Mesenchymal stem cell (in vitro differentiated cells and primary cell): ENCODE results near the gene RPS28.
"Not testable (repeated sequence)": the region's sequence is repeated elsewhere in the genome, so short reads cannot be mapped to it uniquely, and the experiment has no call there.

ENCODE experiments used
- DNase-seq: peaks from one replicate; pipeline ENCODE4 v3.0.0-alpha.2; 2013
- H2AFZ ChIP-seq: one replicate; pipeline ENCODE4 v1.6.1; 2013; ENCODE audit warnings: low read depth, mild to moderate bottlenecking, control low read depth, inconsistent platforms, low read length, moderate library complexity
- H2AK5ac ChIP-seq: 2 replicates; pipeline ENCODE4 v1.6.1; 2013; ENCODE audit warnings: low read length, moderate library complexity, mild to moderate bottlenecking, inconsistent platforms; ENCODE audit not compliant: severe bottlenecking
- H2BK120ac ChIP-seq: one replicate; pipeline ENCODE4 v1.6.1; 2013; ENCODE audit warnings: low read depth, mild to moderate bottlenecking, inconsistent platforms, low read length, moderate library complexity
- H2BK12ac ChIP-seq, 2 experiments: one replicate each; pipeline ENCODE4 v1.6.1; 2013; ENCODE audit warnings: inconsistent platforms in 2 of 2, low read length in 2 of 2, mild to moderate bottlenecking in 2 of 2, moderate library complexity in 2 of 2, control low read depth in 1 of 2
- H2BK15ac ChIP-seq: one replicate; pipeline ENCODE4 v1.6.1; 2013; ENCODE audit warnings: mild to moderate bottlenecking, low read depth, inconsistent platforms; ENCODE audit not compliant: poor library complexity, severe bottlenecking
- H2BK5ac ChIP-seq: 2 replicates; pipeline ENCODE4 v1.6.1; 2013; ENCODE audit warnings: low read depth, mild to moderate bottlenecking, low read length, control low read depth, inconsistent platforms; ENCODE audit not compliant: poor library complexity, severe bottlenecking
- H3K14ac ChIP-seq, 2 experiments: one replicate each; pipeline ENCODE4 v1.6.1; 2013; ENCODE audit warnings: inconsistent platforms in 2 of 2, low read length in 2 of 2, control low read depth in 1 of 2, mild to moderate bottlenecking in 1 of 2, moderate library complexity in 1 of 2
- H3K18ac ChIP-seq, 2 experiments: one replicate each; pipeline ENCODE4 v1.6.1; 2013; ENCODE audit warnings: inconsistent platforms in 2 of 2, low read length in 2 of 2, control low read depth in 1 of 2, low read depth in 1 of 2, mild to moderate bottlenecking in 1 of 2
- H3K23ac ChIP-seq, 2 experiments: one replicate each; pipeline ENCODE4 v1.6.1; 2013; ENCODE audit warnings: inconsistent platforms in 2 of 2, low read length in 2 of 2, mild to moderate bottlenecking in 2 of 2, moderate library complexity in 2 of 2, control low read depth in 1 of 2
- H3K27ac ChIP-seq: 2 replicates; pipeline ENCODE4 v1.5.1; 2013; ENCODE audit warnings: mild to moderate bottlenecking, moderate library complexity, low read length, control low read depth, inconsistent platforms; ENCODE audit not compliant: poor library complexity, severe bottlenecking
- H3K27me3 ChIP-seq, 2 experiments: 2 replicates each; pipeline versions ENCODE4 v1.6.1 to v1.7.0; 2013; ENCODE audit warnings: low read length in 2 of 2, mild to moderate bottlenecking in 2 of 2, moderate library complexity in 2 of 2, control low read depth in 1 of 2, inconsistent platforms in 1 of 2; ENCODE audit not compliant: control insufficient read depth in 1 of 2, insufficient read depth in 1 of 2
- H3K36me3 ChIP-seq, 2 experiments: 2 replicates each; pipeline versions ENCODE4 v1.6.1 to v1.7.0; 2013; ENCODE audit warnings: low read length in 2 of 2, control low read depth in 1 of 2, inconsistent platforms in 1 of 2, low read depth in 1 of 2, mild to moderate bottlenecking in 1 of 2; ENCODE audit not compliant: insufficient read depth in 2 of 2, control insufficient read depth in 1 of 2
- H3K4ac ChIP-seq, 2 experiments: one replicate each; pipeline ENCODE4 v1.6.1; 2013; ENCODE audit warnings: inconsistent platforms in 2 of 2, low read length in 2 of 2, mild to moderate bottlenecking in 2 of 2, moderate library complexity in 2 of 2, control low read depth in 1 of 2, low read depth in 1 of 2
- H3K4me1 ChIP-seq: 2 replicates; pipeline ENCODE4 v1.6.1; 2013; ENCODE audit warnings: low read depth, low read length, control low read depth; ENCODE audit not compliant: control insufficient read depth, insufficient read depth
- H3K4me2 ChIP-seq: 2 replicates; pipeline ENCODE4 v1.6.1; 2013; ENCODE audit warnings: low read length, mild to moderate bottlenecking, inconsistent platforms; ENCODE audit not compliant: poor library complexity, severe bottlenecking
- H3K4me3 ChIP-seq, 2 experiments: 2 replicates each; pipeline versions ENCODE4 v1.5.1 to v1.7.0; 2013; ENCODE audit warnings: low read length in 2 of 2, mild to moderate bottlenecking in 2 of 2, control low read depth in 1 of 2, low read depth in 1 of 2; ENCODE audit not compliant: insufficient read depth in 1 of 2
- H3K79me1 ChIP-seq: replicated peaks from 2 replicates; pipeline ENCODE4 v1.6.1; 2013; ENCODE audit warnings: mild to moderate bottlenecking, control low read depth, low read length, inconsistent platforms; ENCODE audit not compliant: poor library complexity, severe bottlenecking
- H3K9ac ChIP-seq: 2 replicates; pipeline ENCODE4 v1.7.0; 2013; ENCODE audit warnings: mild to moderate bottlenecking, low read length, moderate library complexity
- H3K9me3 ChIP-seq: 2 replicates; pipeline ENCODE4 v1.7.0; 2013; ENCODE audit warnings: mild to moderate bottlenecking, low read length; ENCODE audit not compliant: control insufficient read depth
- H4K8ac ChIP-seq: one replicate; pipeline ENCODE4 v1.6.1; 2013; ENCODE audit warnings: inconsistent platforms, mild to moderate bottlenecking, low read length, moderate library complexity
- H4K91ac ChIP-seq: one replicate; pipeline ENCODE4 v1.6.1; 2013; ENCODE audit warnings: mild to moderate bottlenecking, low read length, inconsistent platforms
- WGBS: methylation state at CpG from one replicate; pipeline ENCODE4 v1.1.7; 2013; ENCODE audit warnings: mixed read lengths; 5-methylcytosine and 5-hydroxymethylcytosine counted together

Gene RPS28

DNA sequence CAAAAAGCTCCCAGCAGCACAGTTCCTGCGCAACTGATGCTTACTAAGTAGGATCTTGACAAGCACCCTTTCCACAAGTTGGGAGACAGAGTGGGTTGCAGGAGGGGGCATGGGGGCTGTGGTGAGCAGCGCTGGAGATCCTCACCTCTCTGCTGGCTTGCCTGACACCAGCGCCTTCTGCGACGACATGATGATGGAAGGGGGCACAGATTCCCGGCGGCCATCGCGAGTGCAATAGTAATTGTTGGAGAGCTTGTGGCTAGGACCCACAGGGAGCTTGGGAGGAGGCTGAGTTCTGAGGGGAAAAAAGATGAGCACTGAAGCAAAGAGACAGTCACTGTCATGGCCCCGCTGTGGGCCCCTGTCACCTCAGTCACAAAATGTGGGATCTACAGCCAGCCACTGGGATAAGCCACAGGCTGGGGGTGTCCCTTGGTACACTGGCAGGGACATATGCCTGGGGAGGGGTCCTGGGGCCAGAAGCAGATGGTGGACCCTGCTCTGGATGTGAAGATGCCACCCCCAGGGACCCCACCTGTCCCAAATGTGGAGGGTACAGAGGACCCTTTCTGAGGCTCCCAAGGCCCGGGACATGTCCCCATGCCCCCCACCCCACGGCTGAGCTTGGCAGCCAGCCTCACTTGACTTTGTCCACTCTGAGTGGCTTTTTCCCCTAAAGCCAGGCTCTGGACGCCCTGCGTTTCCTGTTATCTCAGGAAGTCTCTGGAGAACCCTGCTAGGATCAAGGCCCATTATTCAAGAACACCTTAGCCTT, 4.8 kb upstream of the RPS28 start:
- Histone ChIP-seq H3K27me3 (no peaks in the 10 kb centered on the region), H2AK5ac (no peak overlapping the region), H3K4me1 (peaks cover 8% of the 10 kb centered on the region), H3K9ac (no peak overlapping the region), H2BK5ac (no peak overlapping the region), H3K9me3 (no peaks in the 10 kb centered on the region), H2BK15ac (no peak overlapping the region), H2AFZ (no peak overlapping the region), H2BK12ac (no peak overlapping the region), H3K4me2 (no peak overlapping the region), H4K8ac (no peak overlapping the region), H3K36me3 (peaks cover 45 to 50% of the 10 kb centered on the region in 2 experiments), H3K23ac (no peak overlapping the region), H2BK120ac (no peak overlapping the region), H3K18ac (no peak overlapping the region), H3K27ac (no peak overlapping the region), H3K4ac (no peak overlapping the region), H3K79me1 (peaks cover 18% of the 10 kb centered on the region), H3K14ac (no peak overlapping the region), H4K91ac (no peak overlapping the region), H3K4me3 (no peak overlapping the region)
- no peak for DNase-seq
- WGBS = 84% methylated on average over 14 of the region's 14 CpGs

DNA sequence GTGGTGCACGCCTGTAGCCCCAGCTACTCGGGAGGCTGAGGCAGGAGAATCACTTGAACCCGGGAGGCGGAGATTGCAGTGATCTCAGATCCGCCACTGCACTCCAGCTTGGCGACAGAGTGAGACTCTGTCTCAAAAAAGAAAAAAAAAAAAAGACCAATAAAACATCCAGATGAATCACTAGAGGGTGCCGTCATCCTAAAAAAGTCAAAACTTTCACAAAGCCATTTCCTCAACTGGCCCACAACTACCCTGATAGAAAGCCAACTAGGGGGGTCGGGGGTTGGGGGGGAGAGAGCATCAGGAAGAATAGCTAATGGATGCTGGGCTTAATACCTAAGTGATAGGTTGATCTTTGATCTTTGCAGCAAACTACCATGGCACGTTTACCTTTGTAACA, 2.5 kb upstream of the RPS28 start:
- not testable (repeated sequence) for H2AFZ ChIP-seq, H2BK5ac ChIP-seq, H3K4me2 ChIP-seq, H2BK12ac ChIP-seq, H4K8ac ChIP-seq, H3K27ac ChIP-seq, H3K9ac ChIP-seq, H2BK120ac ChIP-seq, H3K14ac ChIP-seq, H3K23ac ChIP-seq, H2AK5ac ChIP-seq, H2BK15ac ChIP-seq, H3K4me3 ChIP-seq, H3K9me3 ChIP-seq, H3K4ac ChIP-seq, H3K18ac ChIP-seq, H4K91ac ChIP-seq, H3K27me3 ChIP-seq
- H3K4me1 ChIP-seq = peaks cover 14% of the 10 kb centered on the region
- H3K36me3 ChIP-seq = peaks cover 34 to 47% of the 10 kb centered on the region in 2 experiments
- H3K79me1 ChIP-seq = peaks cover 17% of the 10 kb centered on the region
- 88% methylated on average over 8 of the region's 9 CpGs for WGBS
- DNase-seq = peak; percentile 22

DNA sequence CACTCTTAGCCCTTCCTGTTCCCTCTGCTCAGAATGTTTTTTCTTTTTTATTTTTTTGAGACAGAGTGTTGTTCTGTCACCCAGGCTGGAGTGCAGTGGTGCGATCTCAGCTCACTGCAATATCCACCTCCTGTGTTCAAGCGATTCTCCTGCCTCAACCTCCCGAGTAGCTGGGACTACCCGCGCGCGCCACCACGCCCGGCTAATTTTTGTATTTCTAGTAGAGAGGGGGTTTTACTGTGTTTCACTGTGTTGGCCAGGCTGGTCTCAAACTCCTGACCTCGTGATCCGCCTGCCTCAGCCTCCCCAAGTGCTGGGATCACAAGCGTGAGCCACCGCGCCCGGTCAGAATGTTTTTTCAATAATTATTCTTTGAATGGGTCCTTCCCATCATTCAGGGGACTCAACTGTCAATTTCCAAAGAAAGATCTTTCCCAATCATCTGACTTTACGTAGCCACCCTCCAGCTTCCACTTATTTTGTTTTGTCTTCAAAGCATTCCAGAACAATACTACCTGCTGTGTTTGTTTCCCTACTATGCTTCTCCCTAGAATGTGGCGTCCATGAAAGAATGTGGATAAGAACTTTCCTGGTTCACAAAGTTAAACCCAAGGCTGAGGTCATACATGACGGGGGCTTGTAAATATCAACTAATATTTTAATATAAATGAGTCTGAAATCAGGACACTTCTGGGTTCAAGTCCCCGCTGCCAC, 1.3 kb upstream of the RPS28 start:
- H3K27me3 ChIP-seq = no peaks in the 10 kb centered on the region
- H2BK15ac ChIP-seq = no peak overlapping the region
- no peak overlapping the region for H2AK5ac ChIP-seq
- H3K4me1 ChIP-seq = peaks cover 18% of the 10 kb centered on the region
- no peak overlapping the region for H3K27ac ChIP-seq
- H3K4me3 ChIP-seq = peak overlapping the region in 1 of 2 experiments; percentile 98
- no peak overlapping the region for H2BK12ac ChIP-seq
- H3K4me2 ChIP-seq = peak overlapping the region; percentile 60
- H2AFZ ChIP-seq = no peak overlapping the region
- DNase-seq = no peak
- no peak overlapping the region for H2BK120ac ChIP-seq
- H3K18ac ChIP-seq = no peak overlapping the region
- H3K79me1 ChIP-seq = peaks cover 16% of the 10 kb centered on the region
- H3K36me3 ChIP-seq = peaks cover 37 to 42% of the 10 kb centered on the region in 2 experiments
- no peak overlapping the region for H2BK5ac ChIP-seq
- no peak overlapping the region for H3K4ac ChIP-seq
- H3K9ac ChIP-seq = peak overlapping the region; percentile 99
- H3K14ac ChIP-seq = no peak overlapping the region
- WGBS = 88% methylated on average over 16 of the region's 19 CpGs
- no peak overlapping the region for H4K91ac ChIP-seq
- H4K8ac ChIP-seq = no peak overlapping the region
- no peak overlapping the region for H3K23ac ChIP-seq
- H3K9me3 ChIP-seq = no peaks in the 10 kb centered on the region

DNA sequence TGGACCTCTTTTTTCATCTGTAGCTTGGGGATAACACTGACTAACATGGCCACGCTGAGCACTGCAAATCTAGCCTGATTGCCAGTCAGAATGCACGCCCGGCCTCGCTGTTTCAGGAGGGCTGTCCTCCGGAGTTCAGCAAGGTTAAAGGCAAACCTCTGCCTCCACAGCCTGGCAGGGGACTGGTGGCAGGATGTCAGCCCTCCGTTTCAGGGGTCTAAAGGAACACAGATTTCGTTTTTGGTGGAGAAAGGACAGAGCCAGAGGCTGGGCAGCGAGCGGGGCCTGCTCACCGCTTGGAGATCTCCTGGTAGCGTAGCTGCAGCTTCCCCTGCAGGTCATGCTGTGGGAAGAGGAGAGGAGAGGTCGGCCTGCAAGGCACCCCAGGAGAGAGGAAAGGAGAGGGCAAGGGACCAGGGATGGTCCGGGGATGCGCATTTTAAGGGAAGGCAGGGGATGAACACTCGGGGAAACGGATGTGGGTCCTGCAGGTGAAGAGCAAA, 681 bp upstream of the RPS28 start:
- peaks cover 18% of the 10 kb centered on the region for H3K4me1 ChIP-seq
- no peak overlapping the region for H3K23ac ChIP-seq
- H3K4me2 ChIP-seq = peak overlapping the region; percentile 60
- peak overlapping the region; percentile 54 for H3K27ac ChIP-seq
- no peaks in the 10 kb centered on the region for H3K27me3 ChIP-seq
- no peaks in the 10 kb centered on the region for H3K9me3 ChIP-seq
- no peak overlapping the region for H2BK12ac ChIP-seq
- H4K91ac ChIP-seq = peak overlapping the region; percentile 29
- H3K14ac ChIP-seq = peak overlapping the region in 1 of 2 experiments; percentile 80
- H2BK5ac ChIP-seq = peak overlapping the region; percentile 22
- H2AK5ac ChIP-seq = peak overlapping the region; percentile 72
- peak overlapping the region; percentile 75 to 98 for H3K4me3 ChIP-seq
- peaks cover 16% of the 10 kb centered on the region for H3K79me1 ChIP-seq
- peak overlapping the region; percentile 6 for H2AFZ ChIP-seq
- peak overlapping the region; percentile 10 to 34 for H3K4ac ChIP-seq
- peak overlapping the region; percentile 52 to 75 for H3K18ac ChIP-seq
- no peak overlapping the region for H2BK15ac ChIP-seq
- H2BK120ac ChIP-seq = no peak overlapping the region
- H3K9ac ChIP-seq = peak overlapping the region; percentile 99
- peak overlapping the region; percentile 93 for H4K8ac ChIP-seq
- peak; percentile 37 for DNase-seq
- 9% methylated on average over 16 of the region's 16 CpGs for WGBS
- peaks cover 33 to 36% of the 10 kb centered on the region in 2 experiments for H3K36me3 ChIP-seq
